Suprapubic skin (tissue), 3 donors: ENCODE measurements around the gene SLC16A9.

Experiments
- EP300 ChIP-seq: sonication (generic); formaldehyde crosslinking; IDR thresholded peaks from one replicate; pipeline ENCODE4 v1.6.1; 2017; ENCODE audit warnings: antibody characterized with exemption
- TF ChIP-seq, protein P1 (sequence below), 2 donors: fragments of 200-600 bp in 1 of 2; fragments of 450-650 bp in 1 of 2; sonication (generic) in 1 of 2; IDR thresholded peaks; one replicate each; pipeline ENCODE4 v1.5.1; 2016 to 2019; ENCODE audit warnings: antibody characterized with exemption in 2 of 2, mild to moderate bottlenecking in 1 of 2, moderate library complexity in 1 of 2

DNA sequence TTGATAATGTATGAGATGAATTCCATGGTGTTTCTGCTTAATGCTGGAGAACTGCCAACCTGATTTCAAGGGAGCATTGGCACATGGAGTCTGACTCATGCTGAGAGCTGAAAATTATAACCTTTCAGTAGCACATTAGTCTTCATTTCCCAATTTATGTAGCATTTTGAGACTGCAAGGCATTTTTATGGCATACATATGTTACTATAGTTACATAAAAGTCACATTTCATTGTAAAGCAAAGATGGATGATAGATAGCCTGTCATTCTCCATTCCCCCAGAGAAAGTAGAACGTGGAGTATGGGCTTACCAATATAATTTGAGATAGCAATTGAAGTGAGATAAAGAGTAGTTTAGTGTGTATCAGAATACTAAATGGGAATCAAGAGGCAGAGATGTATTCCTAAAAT, 103.1 kb downstream of the SLC16A9 start:
- TF ChIP-seq, protein P1, sequence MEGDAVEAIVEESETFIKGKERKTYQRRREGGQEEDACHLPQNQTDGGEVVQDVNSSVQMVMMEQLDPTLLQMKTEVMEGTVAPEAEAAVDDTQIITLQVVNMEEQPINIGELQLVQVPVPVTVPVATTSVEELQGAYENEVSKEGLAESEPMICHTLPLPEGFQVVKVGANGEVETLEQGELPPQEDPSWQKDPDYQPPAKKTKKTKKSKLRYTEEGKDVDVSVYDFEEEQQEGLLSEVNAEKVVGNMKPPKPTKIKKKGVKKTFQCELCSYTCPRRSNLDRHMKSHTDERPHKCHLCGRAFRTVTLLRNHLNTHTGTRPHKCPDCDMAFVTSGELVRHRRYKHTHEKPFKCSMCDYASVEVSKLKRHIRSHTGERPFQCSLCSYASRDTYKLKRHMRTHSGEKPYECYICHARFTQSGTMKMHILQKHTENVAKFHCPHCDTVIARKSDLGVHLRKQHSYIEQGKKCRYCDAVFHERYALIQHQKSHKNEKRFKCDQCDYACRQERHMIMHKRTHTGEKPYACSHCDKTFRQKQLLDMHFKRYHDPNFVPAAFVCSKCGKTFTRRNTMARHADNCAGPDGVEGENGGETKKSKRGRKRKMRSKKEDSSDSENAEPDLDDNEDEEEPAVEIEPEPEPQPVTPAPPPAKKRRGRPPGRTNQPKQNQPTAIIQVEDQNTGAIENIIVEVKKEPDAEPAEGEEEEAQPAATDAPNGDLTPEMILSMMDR (IDR thresholded peaks at IDR 0.05), result no peak
- TF ChIP-seq EP300, result no peak
